H9 (cell line): ENCODE data around the gene GRIP2. TPM values are rescaled to one million over a fixed set of nuclear protein-coding genes. Genes with fewer than 3 reads are reported as not detected.

ENCODE experiments used
- DNase-seq: peaks from one replicate; pipeline ENCODE4 v3.0.0-alpha.2; 2017
- H2AFZ ChIP-seq: one replicate; pipeline ENCODE4 v1.6.1; 2013; ENCODE audit warnings: mild to moderate bottlenecking, low read length, control low read depth, moderate library complexity
- H2AK5ac ChIP-seq: 2 replicates; pipeline ENCODE4 v1.6.1; 2013; ENCODE audit warnings: low read length, control low read depth, mixed read lengths; ENCODE audit not compliant: insufficient read length
- H2BK120ac ChIP-seq: one replicate; pipeline ENCODE4 v1.6.1; 2013; ENCODE audit warnings: low read depth, mild to moderate bottlenecking, low read length, control low read depth, inconsistent platforms; ENCODE audit not compliant: poor library complexity, severe bottlenecking
- H2BK12ac ChIP-seq: 2 replicates; pipeline ENCODE4 v1.6.1; 2013; ENCODE audit warnings: low read length, control low read depth, mixed read lengths, low read depth; ENCODE audit not compliant: insufficient read length
- H2BK15ac ChIP-seq: 2 replicates; pipeline ENCODE4 v1.6.1; 2013; ENCODE audit warnings: low read depth, low read length, control low read depth
- H2BK20ac ChIP-seq: one replicate; pipeline ENCODE4 v1.6.1; 2013; ENCODE audit warnings: low read depth, mild to moderate bottlenecking, low read length, control low read depth, inconsistent platforms; ENCODE audit not compliant: poor library complexity, severe bottlenecking
- H2BK5ac ChIP-seq: 2 replicates; pipeline ENCODE4 v1.6.1; 2013; ENCODE audit warnings: low read length, control low read depth, mixed read lengths; ENCODE audit not compliant: insufficient read length
- H3K14ac ChIP-seq: 2 replicates; pipeline ENCODE4 v1.6.1; 2013; ENCODE audit warnings: low read length, control low read depth; ENCODE audit not compliant: insufficient read depth
- H3K18ac ChIP-seq: 2 replicates; pipeline ENCODE4 v1.6.1; 2013; ENCODE audit warnings: low read depth, mild to moderate bottlenecking, mixed read lengths, low read length, control low read depth; ENCODE audit not compliant: insufficient read length
- H3K23ac ChIP-seq: 2 replicates; pipeline ENCODE4 v1.6.1; 2013; ENCODE audit warnings: low read length, control low read depth, mixed read lengths, low read depth; ENCODE audit not compliant: insufficient read length
- H3K23me2 ChIP-seq: 2 replicates; pipeline ENCODE4 v1.6.1; 2013; ENCODE audit warnings: low read depth, mild to moderate bottlenecking, mixed read lengths, low read length, control low read depth; ENCODE audit not compliant: insufficient read length, poor library complexity, severe bottlenecking
- H3K27ac ChIP-seq: 2 replicates; pipeline ENCODE4 v1.5.1; 2013; ENCODE audit warnings: low read length, control low read depth, mixed read lengths, low read depth; ENCODE audit not compliant: insufficient read length
- H3K27me3 ChIP-seq: 2 replicates; pipeline ENCODE4 v1.6.1; 2013; ENCODE audit warnings: low read length, control low read depth, inconsistent platforms; ENCODE audit not compliant: insufficient read depth
- H3K4ac ChIP-seq: 2 replicates; pipeline ENCODE4 v1.6.1; 2013; ENCODE audit warnings: low read depth, mild to moderate bottlenecking, control low read depth, inconsistent platforms, low read length, moderate library complexity
- H3K4me1 ChIP-seq: 2 replicates; pipeline ENCODE4 v1.6.1; 2013; ENCODE audit warnings: low read length, control low read depth, inconsistent platforms; ENCODE audit not compliant: insufficient read depth
- H3K4me2 ChIP-seq: 2 replicates; pipeline ENCODE4 v1.6.1; 2013; ENCODE audit warnings: low read length, control low read depth, mixed read lengths; ENCODE audit not compliant: insufficient read length, insufficient read depth
- H3K56ac ChIP-seq: 2 replicates; pipeline ENCODE4 v1.6.1; 2013; ENCODE audit warnings: low read depth, mild to moderate bottlenecking, mixed read lengths, low read length, control low read depth; ENCODE audit not compliant: insufficient read length
- H3K79me1 ChIP-seq: 2 replicates; pipeline ENCODE4 v1.6.1; 2013; ENCODE audit warnings: low read depth, mild to moderate bottlenecking, moderate library complexity, low read length, control low read depth, inconsistent platforms; ENCODE audit not compliant: insufficient read depth, poor library complexity, severe bottlenecking
- H3K79me2 ChIP-seq: 2 replicates; pipeline ENCODE4 v1.6.1; 2013; ENCODE audit warnings: low read length, control low read depth, inconsistent platforms; ENCODE audit not compliant: insufficient read depth
- H3K9ac ChIP-seq: 2 replicates; pipeline ENCODE4 v1.6.1; 2013; ENCODE audit warnings: low read length, control low read depth, mixed read lengths; ENCODE audit not compliant: insufficient read length; ENCODE audit errors: extremely low read depth
- H3K9me3 ChIP-seq: one replicate; pipeline ENCODE4 v1.6.1; 2013; ENCODE audit warnings: low read depth, low read length, inconsistent platforms; ENCODE audit not compliant: control insufficient read depth
- H3T11ph ChIP-seq: one replicate; pipeline ENCODE4 v1.6.1; 2013; ENCODE audit warnings: mild to moderate bottlenecking, low read length, control low read depth, inconsistent platforms
- H4K20me1 ChIP-seq: one replicate; pipeline ENCODE4 v1.6.1; 2013; ENCODE audit not compliant: control insufficient read depth, insufficient read length, insufficient read depth
- H4K5ac ChIP-seq: 2 replicates; pipeline ENCODE4 v1.6.1; 2013; ENCODE audit warnings: low read depth, mild to moderate bottlenecking, mixed read lengths, low read length, control low read depth; ENCODE audit not compliant: insufficient read length
- H4K8ac ChIP-seq: replicated peaks from 2 replicates; pipeline ENCODE4 v1.6.1; 2013; ENCODE audit warnings: low read length, control low read depth, mixed read lengths, low read depth; ENCODE audit not compliant: insufficient read length
- H4K91ac ChIP-seq: 2 replicates; pipeline ENCODE4 v1.6.1; 2013; ENCODE audit warnings: low read depth, mild to moderate bottlenecking, moderate library complexity, mixed read lengths, low read length, control low read depth; ENCODE audit not compliant: insufficient read length
- H3K27ac Mint-ChIP-seq, 3 experiments: 2 replicates in 2 of 3; 3 replicates in 1 of 3; pipeline ENCODE4 v1.8.0; 2020 to 2021; ENCODE audit warnings: mixed read lengths in 3 of 3, mild to moderate bottlenecking in 1 of 3, moderate library complexity in 1 of 3
- H3K27me3 Mint-ChIP-seq: 2 replicates; pipeline ENCODE4 v1.8.0; 2021; ENCODE audit warnings: low read depth, mild to moderate bottlenecking, moderate library complexity, mixed read lengths
- H3K36me3 Mint-ChIP-seq, 3 experiments: 2 replicates in 2 of 3; 3 replicates in 1 of 3; pipeline ENCODE4 v1.8.0; 2020 to 2021; ENCODE audit warnings: low read depth in 3 of 3, mixed read lengths in 3 of 3; ENCODE audit not compliant: insufficient read depth in 1 of 3
- H3K4me1 Mint-ChIP-seq, 2 experiments: 2 replicates each; pipeline ENCODE4 v1.8.0; 2020; ENCODE audit warnings: mixed read lengths in 2 of 2
- H3K4me3 Mint-ChIP-seq, 2 experiments: 2 replicates in 1 of 2; 3 replicates in 1 of 2; pipeline ENCODE4 v1.8.0; 2020 to 2021; ENCODE audit warnings: mild to moderate bottlenecking in 2 of 2, mixed read lengths in 2 of 2, moderate library complexity in 1 of 2
- H3K9me3 Mint-ChIP-seq, 2 experiments: 2 replicates in 1 of 2; 3 replicates in 1 of 2; pipeline ENCODE4 v1.8.0; 2020; ENCODE audit warnings: mild to moderate bottlenecking in 2 of 2, mixed read lengths in 2 of 2, moderate library complexity in 1 of 2
- CTCF ChIP-seq: fragments of 200-600 bp; sonication (generic); conservative IDR thresholded peaks from 3 replicates; pipeline ENCODE4 v1.8.0; 2021; ENCODE audit warnings: antibody characterized with exemption, mild to moderate bottlenecking
- WGBS: extraction: QIAGEN DNeasy Blood & Tissue Kit; methylation state at CpG from one replicate; pipeline ENCODE4 v1.1.7; 2013; ENCODE audit warnings: missing lambda C conversion rate, low lambda C conversion rate, mixed read lengths; ENCODE audit not compliant: insufficient read length; ENCODE audit errors: extremely low coverage; 5-methylcytosine and 5-hydroxymethylcytosine counted together
- total RNA-seq: library from RNA; stranded (reverse); gene quantifications from 2 replicates; pipeline ENCODE4 v1.2.1, GENCODE V29; 2021

GRIP2 gene
- total RNA-seq, 1 experiment from 2014 or later: 3.1 TPM

DNA sequence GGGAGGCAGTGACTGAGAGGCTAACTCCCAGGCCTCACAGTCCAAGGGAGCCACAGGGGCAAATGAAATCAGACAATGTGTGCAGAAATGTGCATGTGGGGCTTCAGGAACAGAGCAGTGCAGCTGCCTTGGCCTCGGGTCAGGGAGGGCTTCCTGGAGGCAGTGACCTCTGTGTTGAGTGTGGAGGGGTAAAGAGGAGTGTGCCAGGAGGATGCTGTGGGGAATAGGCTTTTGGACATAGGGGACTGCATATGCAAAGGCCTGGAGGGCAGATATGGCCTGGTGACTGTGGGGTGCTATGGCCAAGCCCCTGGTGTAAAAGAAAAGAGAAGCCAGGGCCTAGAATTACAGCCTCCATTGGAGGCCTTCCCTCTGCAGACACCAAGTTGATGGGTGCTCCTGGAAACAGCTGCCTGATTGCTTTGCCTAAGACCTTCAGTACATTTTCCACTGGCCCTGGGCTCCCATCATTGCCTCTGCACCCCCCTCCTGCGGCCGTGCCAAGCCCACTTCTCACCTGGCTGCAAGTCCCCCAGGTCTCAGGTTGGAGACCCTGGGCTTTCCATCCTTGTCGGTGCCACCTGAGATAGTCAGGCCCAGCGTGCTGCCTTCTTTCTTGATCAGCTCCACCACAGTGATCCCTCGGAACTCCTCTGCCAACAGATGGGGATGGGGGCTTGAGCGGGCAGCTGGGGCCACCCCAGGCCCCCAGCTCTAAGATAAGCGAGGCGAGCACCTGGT lies 15.1 kb downstream of the GRIP2 start:
- peaks cover 0 to 4% (median 0%) of the 10 kb centered on the region in 3 experiments; a peak in 2 of 7 replicates for H3K36me3 Mint-ChIP-seq

More for the DNA sequence above, 15.1 kb downstream of the GRIP2 start:
- H3K9me3 ChIP-seq: no peaks in the 10 kb centered on the region
- no peak overlapping the region for H3K4ac ChIP-seq
- H3K4me3 Mint-ChIP-seq: no peak overlapping the region
- peaks cover 1% of the 10 kb centered on the region for H3K27me3 Mint-ChIP-seq
- no peak overlapping the region for H2BK20ac ChIP-seq
- peaks cover 12 to 18% of the 10 kb centered on the region in 2 experiments for H3K4me1 Mint-ChIP-seq
- no peak overlapping the region for H2AK5ac ChIP-seq
- H3K79me2 ChIP-seq: no peaks in the 10 kb centered on the region
- no peak overlapping the region for H2BK5ac ChIP-seq
- H2BK15ac ChIP-seq: no peak overlapping the region
- no peak overlapping the region for H4K5ac ChIP-seq
- H4K20me1 ChIP-seq: no peaks in the 10 kb centered on the region
- no peak overlapping the region for H2AFZ ChIP-seq
- no peak overlapping the region for H3K56ac ChIP-seq
- no peak overlapping the region; a peak in 1 of 7 replicates for H3K27ac Mint-ChIP-seq
- no peak overlapping the region for H4K8ac ChIP-seq
- TF ChIP-seq CTCF: no peak
- no peaks in the 10 kb centered on the region for H3K79me1 ChIP-seq
- no peak overlapping the region for H3K4me2 ChIP-seq
- H3K27me3 ChIP-seq: no peaks in the 10 kb centered on the region
- no peak overlapping the region for H3K18ac ChIP-seq
- no peaks in the 10 kb centered on the region for H3K23me2 ChIP-seq
- H3K9ac ChIP-seq: no peak overlapping the region
- no peak overlapping the region for H3T11ph ChIP-seq
- no peak overlapping the region for H3K27ac ChIP-seq
- no CpG with 5 or more reads among the region's 9 CpGs for WGBS
- H2BK120ac ChIP-seq: no peak overlapping the region
- H4K91ac ChIP-seq: no peak overlapping the region
- H2BK12ac ChIP-seq: no peak overlapping the region
- no peak overlapping the region for H3K14ac ChIP-seq
- peaks cover 3 to 5% of the 10 kb centered on the region in 2 experiments for H3K9me3 Mint-ChIP-seq
- no peak overlapping the region for H3K23ac ChIP-seq
- H3K4me1 ChIP-seq: no peaks in the 10 kb centered on the region
- peak; percentile 15 for DNase-seq
